H9 (cell line): ENCODE measurements around the gene ETV6. TPM values are rescaled to one million over a fixed set of nuclear protein-coding genes. Genes with fewer than 3 reads are reported as not detected.

Experiments used
- DNase-seq: peaks from one replicate; pipeline ENCODE4 v3.0.0-alpha.2; 2017
- H2AFZ ChIP-seq: one replicate; pipeline ENCODE4 v1.6.1; 2013; ENCODE audit warnings: mild to moderate bottlenecking, low read length, control low read depth, moderate library complexity
- H2AK5ac ChIP-seq: 2 replicates; pipeline ENCODE4 v1.6.1; 2013; ENCODE audit warnings: low read length, control low read depth, mixed read lengths; ENCODE audit not compliant: insufficient read length
- H2BK120ac ChIP-seq: one replicate; pipeline ENCODE4 v1.6.1; 2013; ENCODE audit warnings: low read depth, mild to moderate bottlenecking, low read length, control low read depth, inconsistent platforms; ENCODE audit not compliant: poor library complexity, severe bottlenecking
- H2BK12ac ChIP-seq: 2 replicates; pipeline ENCODE4 v1.6.1; 2013; ENCODE audit warnings: low read length, control low read depth, mixed read lengths, low read depth; ENCODE audit not compliant: insufficient read length
- H2BK15ac ChIP-seq: 2 replicates; pipeline ENCODE4 v1.6.1; 2013; ENCODE audit warnings: low read depth, low read length, control low read depth
- H2BK20ac ChIP-seq: one replicate; pipeline ENCODE4 v1.6.1; 2013; ENCODE audit warnings: low read depth, mild to moderate bottlenecking, low read length, control low read depth, inconsistent platforms; ENCODE audit not compliant: poor library complexity, severe bottlenecking
- H2BK5ac ChIP-seq: 2 replicates; pipeline ENCODE4 v1.6.1; 2013; ENCODE audit warnings: low read length, control low read depth, mixed read lengths; ENCODE audit not compliant: insufficient read length
- H3K14ac ChIP-seq: 2 replicates; pipeline ENCODE4 v1.6.1; 2013; ENCODE audit warnings: low read length, control low read depth; ENCODE audit not compliant: insufficient read depth
- H3K18ac ChIP-seq: 2 replicates; pipeline ENCODE4 v1.6.1; 2013; ENCODE audit warnings: low read depth, mild to moderate bottlenecking, mixed read lengths, low read length, control low read depth; ENCODE audit not compliant: insufficient read length
- H3K23ac ChIP-seq: 2 replicates; pipeline ENCODE4 v1.6.1; 2013; ENCODE audit warnings: low read length, control low read depth, mixed read lengths, low read depth; ENCODE audit not compliant: insufficient read length
- H3K23me2 ChIP-seq: 2 replicates; pipeline ENCODE4 v1.6.1; 2013; ENCODE audit warnings: low read depth, mild to moderate bottlenecking, mixed read lengths, low read length, control low read depth; ENCODE audit not compliant: insufficient read length, poor library complexity, severe bottlenecking
- H3K27ac ChIP-seq: 2 replicates; pipeline ENCODE4 v1.5.1; 2013; ENCODE audit warnings: low read length, control low read depth, mixed read lengths, low read depth; ENCODE audit not compliant: insufficient read length
- H3K27me3 ChIP-seq: 2 replicates; pipeline ENCODE4 v1.6.1; 2013; ENCODE audit warnings: low read length, control low read depth, inconsistent platforms; ENCODE audit not compliant: insufficient read depth
- H3K4ac ChIP-seq: 2 replicates; pipeline ENCODE4 v1.6.1; 2013; ENCODE audit warnings: low read depth, mild to moderate bottlenecking, control low read depth, inconsistent platforms, low read length, moderate library complexity
- H3K4me1 ChIP-seq: 2 replicates; pipeline ENCODE4 v1.6.1; 2013; ENCODE audit warnings: low read length, control low read depth, inconsistent platforms; ENCODE audit not compliant: insufficient read depth
- H3K4me2 ChIP-seq: 2 replicates; pipeline ENCODE4 v1.6.1; 2013; ENCODE audit warnings: low read length, control low read depth, mixed read lengths; ENCODE audit not compliant: insufficient read length, insufficient read depth
- H3K56ac ChIP-seq: 2 replicates; pipeline ENCODE4 v1.6.1; 2013; ENCODE audit warnings: low read depth, mild to moderate bottlenecking, mixed read lengths, low read length, control low read depth; ENCODE audit not compliant: insufficient read length
- H3K79me1 ChIP-seq: 2 replicates; pipeline ENCODE4 v1.6.1; 2013; ENCODE audit warnings: low read depth, mild to moderate bottlenecking, moderate library complexity, low read length, control low read depth, inconsistent platforms; ENCODE audit not compliant: insufficient read depth, poor library complexity, severe bottlenecking
- H3K79me2 ChIP-seq: 2 replicates; pipeline ENCODE4 v1.6.1; 2013; ENCODE audit warnings: low read length, control low read depth, inconsistent platforms; ENCODE audit not compliant: insufficient read depth
- H3K9ac ChIP-seq: 2 replicates; pipeline ENCODE4 v1.6.1; 2013; ENCODE audit warnings: low read length, control low read depth, mixed read lengths; ENCODE audit not compliant: insufficient read length; ENCODE audit errors: extremely low read depth
- H3K9me3 ChIP-seq: one replicate; pipeline ENCODE4 v1.6.1; 2013; ENCODE audit warnings: low read depth, low read length, inconsistent platforms; ENCODE audit not compliant: control insufficient read depth
- H3T11ph ChIP-seq: one replicate; pipeline ENCODE4 v1.6.1; 2013; ENCODE audit warnings: mild to moderate bottlenecking, low read length, control low read depth, inconsistent platforms
- H4K20me1 ChIP-seq: one replicate; pipeline ENCODE4 v1.6.1; 2013; ENCODE audit not compliant: control insufficient read depth, insufficient read length, insufficient read depth
- H4K5ac ChIP-seq: 2 replicates; pipeline ENCODE4 v1.6.1; 2013; ENCODE audit warnings: low read depth, mild to moderate bottlenecking, mixed read lengths, low read length, control low read depth; ENCODE audit not compliant: insufficient read length
- H4K8ac ChIP-seq: replicated peaks from 2 replicates; pipeline ENCODE4 v1.6.1; 2013; ENCODE audit warnings: low read length, control low read depth, mixed read lengths, low read depth; ENCODE audit not compliant: insufficient read length
- H4K91ac ChIP-seq: 2 replicates; pipeline ENCODE4 v1.6.1; 2013; ENCODE audit warnings: low read depth, mild to moderate bottlenecking, moderate library complexity, mixed read lengths, low read length, control low read depth; ENCODE audit not compliant: insufficient read length
- H3K27ac Mint-ChIP-seq, 3 experiments: 2 replicates in 2 of 3; 3 replicates in 1 of 3; pipeline ENCODE4 v1.8.0; 2020 to 2021; ENCODE audit warnings: mixed read lengths in 3 of 3, mild to moderate bottlenecking in 1 of 3, moderate library complexity in 1 of 3
- H3K27me3 Mint-ChIP-seq: 2 replicates; pipeline ENCODE4 v1.8.0; 2021; ENCODE audit warnings: low read depth, mild to moderate bottlenecking, moderate library complexity, mixed read lengths
- H3K36me3 Mint-ChIP-seq, 3 experiments: 2 replicates in 2 of 3; 3 replicates in 1 of 3; pipeline ENCODE4 v1.8.0; 2020 to 2021; ENCODE audit warnings: low read depth in 3 of 3, mixed read lengths in 3 of 3; ENCODE audit not compliant: insufficient read depth in 1 of 3
- H3K4me1 Mint-ChIP-seq, 2 experiments: 2 replicates each; pipeline ENCODE4 v1.8.0; 2020; ENCODE audit warnings: mixed read lengths in 2 of 2
- H3K4me3 Mint-ChIP-seq, 2 experiments: 2 replicates in 1 of 2; 3 replicates in 1 of 2; pipeline ENCODE4 v1.8.0; 2020 to 2021; ENCODE audit warnings: mild to moderate bottlenecking in 2 of 2, mixed read lengths in 2 of 2, moderate library complexity in 1 of 2
- H3K9me3 Mint-ChIP-seq, 2 experiments: 2 replicates in 1 of 2; 3 replicates in 1 of 2; pipeline ENCODE4 v1.8.0; 2020; ENCODE audit warnings: mild to moderate bottlenecking in 2 of 2, mixed read lengths in 2 of 2, moderate library complexity in 1 of 2
- WGBS: extraction: QIAGEN DNeasy Blood & Tissue Kit; methylation state at CpG from one replicate; pipeline ENCODE4 v1.1.7; 2013; ENCODE audit warnings: missing lambda C conversion rate, low lambda C conversion rate, mixed read lengths; ENCODE audit not compliant: insufficient read length; ENCODE audit errors: extremely low coverage; 5-methylcytosine and 5-hydroxymethylcytosine counted together
- total RNA-seq: library from RNA; stranded (reverse); gene quantifications from 2 replicates; pipeline ENCODE4 v1.2.1, GENCODE V29; 2021
- TF ChIP-seq, protein P1 (sequence below): fragments of 200-600 bp; sonication (generic); conservative IDR thresholded peaks from 3 replicates; pipeline ENCODE4 v1.8.0; 2021; ENCODE audit warnings: antibody characterized with exemption, mild to moderate bottlenecking

The ETV6 gene
- total RNA-seq, 1 experiment from 2014 or later, result 28.7 TPM

DNA sequence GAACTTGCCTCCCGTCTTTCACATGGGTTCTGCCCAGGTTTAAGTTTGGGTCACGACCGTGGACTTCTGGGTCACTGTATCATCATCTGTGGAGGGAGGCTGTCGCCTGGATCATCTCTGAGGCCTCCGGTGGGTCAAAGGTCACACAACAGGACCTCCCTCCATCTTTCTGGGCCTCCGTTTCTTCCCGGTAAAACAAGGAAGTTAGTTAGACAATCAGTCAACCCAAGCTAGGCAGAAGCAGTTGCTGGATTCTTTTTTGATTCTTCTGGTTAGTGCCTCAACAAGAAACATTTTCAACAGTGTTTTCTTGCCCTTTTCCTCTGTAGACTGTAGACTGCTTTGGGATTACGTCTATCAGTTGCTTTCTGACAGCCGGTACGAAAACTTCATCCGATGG, 234.6 kb downstream of the ETV6 start:
- Histone ChIP-seq H3K56ac (no peak overlapping the region), H2BK15ac (no peak overlapping the region), H3K4ac (no peak overlapping the region), H2BK5ac (no peak overlapping the region), H3K9me3 (no peaks in the 10 kb centered on the region), H4K20me1 (no peaks in the 10 kb centered on the region), H4K5ac (no peak overlapping the region), H3T11ph (no peak overlapping the region), H3K4me2 (no peak overlapping the region), H3K14ac (no peak overlapping the region), H2AFZ (no peak overlapping the region), H3K23ac (no peak overlapping the region), H2BK12ac (no peak overlapping the region), H3K79me1 (no peaks in the 10 kb centered on the region), H3K23me2 (no peaks in the 10 kb centered on the region), H3K9ac (no peak overlapping the region), H2AK5ac (no peak overlapping the region), H2BK120ac (no peak overlapping the region), H4K91ac (no peak overlapping the region), H3K18ac (no peak overlapping the region), H2BK20ac (no peak overlapping the region), H4K8ac (no peak overlapping the region), H3K27me3 (no peaks in the 10 kb centered on the region), H3K27ac (no peak overlapping the region), H3K4me1 (no peaks in the 10 kb centered on the region), H3K79me2 (no peaks in the 10 kb centered on the region)
- H3K27me3 Mint-ChIP-seq, result no peaks in the 10 kb centered on the region
- no peak for DNase-seq
- peak overlapping the region in 1 of 3 experiments; percentile 69; a peak in 2 of 7 replicates for H3K27ac Mint-ChIP-seq
- H3K36me3 Mint-ChIP-seq, result peaks cover 13 to 28% (median 14%) of the 10 kb centered on the region in 3 experiments
- WGBS, result no CpG with 5 or more reads among the region's 11 CpGs
- H3K9me3 Mint-ChIP-seq, result no peaks in the 10 kb centered on the region
- H3K4me1 Mint-ChIP-seq, result peaks cover 10 to 17% of the 10 kb centered on the region in 2 experiments; a peak in 3 of 4 replicates
- TF ChIP-seq, protein P1, sequence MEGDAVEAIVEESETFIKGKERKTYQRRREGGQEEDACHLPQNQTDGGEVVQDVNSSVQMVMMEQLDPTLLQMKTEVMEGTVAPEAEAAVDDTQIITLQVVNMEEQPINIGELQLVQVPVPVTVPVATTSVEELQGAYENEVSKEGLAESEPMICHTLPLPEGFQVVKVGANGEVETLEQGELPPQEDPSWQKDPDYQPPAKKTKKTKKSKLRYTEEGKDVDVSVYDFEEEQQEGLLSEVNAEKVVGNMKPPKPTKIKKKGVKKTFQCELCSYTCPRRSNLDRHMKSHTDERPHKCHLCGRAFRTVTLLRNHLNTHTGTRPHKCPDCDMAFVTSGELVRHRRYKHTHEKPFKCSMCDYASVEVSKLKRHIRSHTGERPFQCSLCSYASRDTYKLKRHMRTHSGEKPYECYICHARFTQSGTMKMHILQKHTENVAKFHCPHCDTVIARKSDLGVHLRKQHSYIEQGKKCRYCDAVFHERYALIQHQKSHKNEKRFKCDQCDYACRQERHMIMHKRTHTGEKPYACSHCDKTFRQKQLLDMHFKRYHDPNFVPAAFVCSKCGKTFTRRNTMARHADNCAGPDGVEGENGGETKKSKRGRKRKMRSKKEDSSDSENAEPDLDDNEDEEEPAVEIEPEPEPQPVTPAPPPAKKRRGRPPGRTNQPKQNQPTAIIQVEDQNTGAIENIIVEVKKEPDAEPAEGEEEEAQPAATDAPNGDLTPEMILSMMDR, result no peak
- no peak overlapping the region for H3K4me3 Mint-ChIP-seq
